SH-SY5Y (cell line): Measurements from ENCODE around the gene CPA5.

ENCODE experiments used
- GATA2 ChIP-seq: IDR thresholded peaks from 2 replicates; pipeline ENCODE4 v1.6.1; 2011; ENCODE audit warnings: mild to moderate bottlenecking, low read depth, low read length
- GATA3 ChIP-seq: IDR thresholded peaks from 2 replicates; pipeline ENCODE4 v1.6.1; 2011; ENCODE audit warnings: low read depth, mild to moderate bottlenecking, low read length, moderate library complexity

Gene CPA5

DNA sequence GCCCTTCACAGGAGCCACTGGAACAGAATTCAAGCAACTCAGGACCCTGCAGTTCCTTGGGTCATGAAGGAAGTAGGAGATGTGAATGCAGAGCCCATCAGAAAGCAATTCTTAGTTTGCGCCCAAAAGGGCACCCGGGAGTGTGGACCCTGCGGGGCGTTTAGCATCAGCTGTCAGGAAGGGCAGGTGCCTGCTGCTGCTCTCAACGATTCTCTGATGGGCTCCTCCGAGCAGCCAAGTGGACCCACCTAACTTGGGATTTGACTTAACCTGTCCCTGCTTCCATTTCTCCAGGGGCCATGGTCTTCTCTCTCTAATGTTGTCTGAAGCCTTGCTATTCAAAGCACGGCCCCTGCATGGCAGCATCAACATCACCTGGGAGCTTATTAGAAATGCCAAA is 17.1 kb downstream of the CPA5 start:
- TF ChIP-seq GATA3, result no peak
- no peak for TF ChIP-seq GATA2

DNA sequence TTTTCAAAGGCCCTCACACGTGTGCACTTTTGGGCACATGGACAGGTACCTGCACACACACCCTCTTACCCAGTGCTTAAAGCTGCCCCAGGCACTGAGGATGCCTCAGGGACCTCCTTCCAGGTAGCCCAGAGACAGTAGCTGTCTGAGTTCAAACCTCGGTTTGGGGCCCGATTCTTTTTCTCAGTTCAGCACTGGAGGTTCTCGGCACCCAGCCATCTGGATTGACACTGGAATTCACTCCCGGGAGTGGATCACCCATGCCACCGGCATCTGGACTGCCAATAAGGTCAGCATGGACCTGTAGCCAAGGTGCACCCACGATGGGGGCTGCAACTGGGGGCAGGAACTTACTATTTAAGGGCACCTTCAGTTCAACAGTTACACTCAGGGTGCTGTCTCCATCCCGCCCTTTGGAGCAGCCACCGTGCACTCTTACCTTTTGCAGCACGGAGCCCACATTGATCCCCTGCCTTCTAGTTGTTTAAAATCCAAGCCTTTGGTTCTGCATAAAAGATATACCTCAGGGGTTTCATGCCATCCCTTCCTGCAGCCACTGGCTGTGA is 17.7 kb downstream of the CPA5 start:
- TF ChIP-seq GATA2 (no peak), GATA3 (no peak)

DNA sequence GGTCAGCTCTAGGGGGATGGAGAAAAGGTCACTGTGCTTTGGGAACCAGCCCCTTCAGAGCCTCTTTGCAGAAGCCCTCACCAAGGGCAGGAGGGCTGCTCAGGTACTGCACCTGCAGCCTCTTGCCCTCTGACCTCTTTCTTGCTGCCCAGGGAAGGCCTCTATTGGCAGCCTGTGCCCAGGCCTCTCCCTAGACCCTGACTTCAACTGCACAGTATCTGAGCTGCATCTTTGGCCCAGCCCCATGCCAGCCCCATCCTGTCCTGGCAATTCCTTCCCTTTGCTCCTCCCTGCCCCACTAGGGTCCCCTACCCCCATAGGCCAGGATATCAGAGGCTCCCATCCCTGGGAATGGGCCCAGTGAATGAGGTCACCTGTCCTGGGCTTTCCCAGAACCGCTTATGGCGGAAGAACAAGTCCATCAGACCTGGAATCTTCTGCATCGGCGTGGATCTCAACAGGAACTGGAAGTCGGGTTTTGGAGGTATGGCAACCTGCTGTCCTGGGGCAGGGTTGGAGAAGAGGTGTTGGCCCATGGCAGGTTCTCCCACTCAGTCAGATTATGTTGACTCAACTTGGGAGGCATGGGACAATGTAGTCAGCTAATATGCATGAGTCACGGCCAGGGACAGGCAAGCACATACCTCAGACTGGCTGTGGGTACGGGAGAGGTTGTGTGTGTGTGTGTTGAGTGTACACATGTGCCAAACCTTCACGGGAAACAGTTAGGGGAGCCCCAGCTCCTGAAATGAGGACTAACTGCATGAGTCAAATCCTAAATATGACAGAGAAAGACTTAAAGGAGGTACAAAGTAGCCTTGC is 18.6 kb downstream of the CPA5 start:
- TF ChIP-seq GATA2 (no peak), GATA3 (no peak)

DNA sequence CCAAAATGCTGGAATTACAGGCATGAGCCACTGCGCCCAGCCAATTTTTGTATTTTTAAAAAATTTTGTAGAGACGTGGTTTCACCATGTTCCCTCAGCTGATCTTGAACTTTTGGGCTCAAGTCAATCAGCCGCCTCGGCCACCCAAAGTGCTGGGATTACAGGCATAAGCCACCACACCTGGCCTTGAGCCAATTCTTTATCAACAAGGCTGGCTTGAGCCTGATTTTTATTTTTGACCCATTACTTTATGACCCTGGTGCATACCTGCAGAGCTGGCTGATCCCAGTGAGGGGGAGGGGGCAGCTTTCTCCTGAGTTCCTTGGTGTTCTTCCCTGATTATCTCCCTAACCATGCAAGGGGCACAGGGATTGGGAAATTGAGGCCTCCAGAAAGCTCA is 19.8 kb downstream of the CPA5 start:
- TF ChIP-seq GATA3, result no peak
- no peak for TF ChIP-seq GATA2

DNA sequence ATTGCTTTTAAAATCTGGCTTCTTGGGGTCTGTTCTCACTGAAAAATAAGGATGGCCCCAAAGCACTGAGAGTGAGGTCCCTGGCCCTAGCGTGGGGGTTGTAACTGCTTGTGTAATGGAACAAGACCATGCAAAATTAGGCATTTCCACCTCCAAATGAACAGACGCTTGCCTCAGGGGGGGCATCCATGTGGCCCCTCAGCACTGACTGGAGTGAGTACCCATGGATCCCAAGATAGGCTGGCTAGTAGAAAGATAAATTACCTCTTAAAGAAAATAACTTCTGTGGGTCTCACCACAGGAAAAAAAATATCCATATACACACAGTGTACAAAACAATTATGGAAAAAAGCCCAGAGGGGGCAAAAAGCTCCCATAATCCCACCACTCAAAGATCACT is 20.5 kb downstream of the CPA5 start:
- TF ChIP-seq GATA2 (no peak), GATA3 (no peak)

DNA sequence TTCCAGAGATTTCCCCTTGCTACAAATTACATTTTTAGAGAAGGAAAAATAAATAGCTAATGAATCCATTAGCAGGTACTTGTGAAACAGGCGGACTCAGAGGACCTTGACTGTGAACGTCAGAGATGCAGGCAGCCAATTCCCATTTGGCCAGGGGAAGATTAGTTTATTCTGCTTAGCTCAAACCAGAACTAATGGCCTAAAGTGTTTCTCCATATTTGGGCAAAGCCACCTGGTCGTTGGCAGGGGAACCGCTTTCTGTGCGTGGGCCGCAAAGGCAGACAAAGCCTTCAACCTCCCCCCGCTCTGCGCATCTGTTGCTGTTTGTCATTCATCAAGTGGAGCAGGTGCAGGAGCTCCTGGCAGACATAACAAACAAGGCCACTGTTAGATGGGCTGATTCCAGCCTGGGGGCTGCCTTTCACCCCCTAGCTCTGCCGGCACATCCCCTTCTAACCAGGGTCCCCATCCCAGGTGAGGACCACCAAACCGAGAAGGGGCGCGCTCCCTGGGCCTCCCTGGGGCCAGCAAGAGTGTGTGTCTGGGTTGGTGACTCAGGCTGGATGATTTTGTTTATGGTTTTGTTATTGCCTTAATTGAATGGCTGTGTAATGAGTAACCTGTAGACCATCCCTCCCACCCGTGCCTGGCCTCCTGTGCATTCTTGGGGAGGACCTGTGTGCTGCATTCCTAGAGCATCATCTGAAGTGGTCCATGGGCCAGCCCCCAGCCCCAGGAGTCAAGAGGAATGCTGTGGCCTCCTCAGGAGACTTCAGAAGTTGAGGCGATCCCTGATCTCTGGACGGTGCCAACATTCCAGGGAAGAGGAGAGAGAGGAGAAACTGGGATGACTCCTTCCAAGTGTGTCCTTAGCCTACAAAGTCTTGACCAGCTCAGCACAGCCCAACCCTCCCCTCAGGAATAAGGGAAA is 21.2 kb downstream of the CPA5 start:
- TF ChIP-seq GATA2 (peak; percentile 58; the same call in 1 of the 2 replicates), GATA3 (no peak)

- TF ChIP-seq GATA2, result no peak
- no peak for TF ChIP-seq GATA3
These were observed 21.9 kb downstream of the CPA5 start for GRCh38 chr7:130366564-130366963.

GRCh38 chr7:130367088-130367755 is 22.6 kb downstream of the CPA5 start:
- TF ChIP-seq GATA3 (no peak), GATA2 (no peak)

- TF ChIP-seq GATA3 (no peak), GATA2 (no peak)
These were observed 23.5 kb downstream of the CPA5 start for GRCh38 chr7:130367836-130368746.

DNA sequence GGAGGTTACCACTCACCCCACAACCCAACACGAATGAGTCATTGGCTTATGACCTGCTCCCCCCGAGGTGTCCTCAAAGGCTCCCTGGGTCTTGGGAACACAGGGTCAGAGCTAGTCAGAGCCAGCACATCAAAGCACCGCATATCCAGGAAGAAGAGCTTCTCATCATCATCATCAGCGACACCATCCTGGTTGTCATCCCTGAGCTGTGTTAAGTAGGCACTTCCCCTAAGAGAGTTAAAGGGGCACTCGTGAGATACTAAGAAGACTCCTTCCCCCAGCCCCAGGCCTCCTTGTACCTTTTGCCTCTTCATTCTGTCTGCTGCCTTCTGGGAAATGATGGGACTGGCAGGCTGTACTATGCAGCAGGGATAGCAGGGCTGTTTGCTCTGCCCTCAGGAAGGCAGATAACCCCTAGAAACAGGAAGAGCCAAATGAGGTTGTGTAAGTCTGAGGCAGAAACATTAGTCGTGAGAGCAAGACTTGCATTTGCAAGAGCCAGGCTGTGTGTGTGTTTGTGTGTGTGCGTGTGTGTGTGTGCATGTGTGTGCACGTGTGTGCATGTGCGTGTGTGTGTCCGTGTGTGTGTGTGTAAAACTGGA is 24.6 kb downstream of the CPA5 start:
- TF ChIP-seq GATA2, result no peak
- no peak for TF ChIP-seq GATA3

- no peak for TF ChIP-seq GATA2
- TF ChIP-seq GATA3, result no peak
These were observed 25.4 kb downstream of the CPA5 start for GRCh38 chr7:130369831-130370550.

DNA sequence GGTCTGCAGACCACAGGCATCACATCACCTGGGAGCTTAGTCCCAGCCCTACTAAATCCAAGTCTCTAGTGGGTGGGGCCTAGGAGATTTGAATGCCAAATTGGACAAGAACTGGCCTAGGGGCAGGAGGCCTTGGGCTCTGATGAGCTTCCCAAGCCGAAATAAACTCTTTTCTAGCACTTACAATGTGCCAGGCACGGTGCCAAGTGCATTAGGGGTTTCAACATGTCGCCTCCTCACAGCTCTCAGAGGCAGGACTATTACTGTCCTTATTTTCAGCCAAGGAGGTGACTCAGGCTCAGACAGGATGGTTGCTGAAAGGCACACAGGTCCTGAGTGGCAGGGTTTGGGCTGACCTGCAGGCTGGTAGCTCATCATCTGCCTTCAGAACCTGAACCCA is 26.4 kb downstream of the CPA5 start:
- TF ChIP-seq GATA3, result no peak
- no peak for TF ChIP-seq GATA2
